ENCODE results near the gene PARD3. TPM values are rescaled to one million over a fixed set of nuclear protein-coding genes. Genes with fewer than 3 reads are reported as not detected.

Gene PARD3
- total RNA-seq, 1 experiment from 2014 or later, result 29.7 TPM

- no peak for DNase-seq (ENCODE audit: low read depth)
Observed at GRCh38 chr10:34310234-34310633, 504.9 kb downstream of the PARD3 start.

GRCh38 chr10:34305189-34305588 is 509.9 kb downstream of the PARD3 start:
- DNase-seq (ENCODE audit: low read depth), result peak; percentile 4

GRCh38 chr10:34303022-34303421 is 512.1 kb downstream of the PARD3 start:
- no peak for DNase-seq (ENCODE audit: low read depth)

GRCh38 chr10:34299105-34299611 is 515.9 kb downstream of the PARD3 start:
- no peak for DNase-seq (ENCODE audit: low read depth)

GRCh38 chr10:34298346-34298818 is 516.7 kb downstream of the PARD3 start:
- DNase-seq (ENCODE audit: low read depth), result no peak

GRCh38 chr10:34297541-34298345 is 517.4 kb downstream of the PARD3 start:
- no peak for DNase-seq (ENCODE audit: low read depth)

- DNase-seq (ENCODE audit: low read depth), result no peak
Observed at GRCh38 chr10:34295142-34295548, 520.0 kb downstream of the PARD3 start.

- DNase-seq (ENCODE audit: low read depth), result no peak
Observed at GRCh38 chr10:34294137-34294536, 521.0 kb downstream of the PARD3 start.

GRCh38 chr10:34292675-34293074 is 522.4 kb downstream of the PARD3 start:
- no peak for DNase-seq (ENCODE audit: low read depth)

GRCh38 chr10:34292194-34292565 is 522.9 kb downstream of the PARD3 start:
- DNase-seq (ENCODE audit: low read depth), result no peak

- no peak for DNase-seq (ENCODE audit: low read depth)
Observed at GRCh38 chr10:34291466-34292193, 523.5 kb downstream of the PARD3 start.

GRCh38 chr10:34290412-34291081 is 524.5 kb downstream of the PARD3 start:
- DNase-seq (ENCODE audit: low read depth), result peak; percentile 22

- DNase-seq (ENCODE audit: low read depth), result no peak
Observed at GRCh38 chr10:34288634-34289033, 526.5 kb downstream of the PARD3 start.

GRCh38 chr10:34286136-34286739 is 528.9 kb downstream of the PARD3 start:
- peak; percentile 55 for DNase-seq (ENCODE audit: low read depth)

- DNase-seq (ENCODE audit: low read depth), result no peak
Observed at GRCh38 chr10:34281661-34282582, 533.2 kb downstream of the PARD3 start.

GRCh38 chr10:34280599-34281374 is 534.3 kb downstream of the PARD3 start:
- peak; percentile 88 for DNase-seq (ENCODE audit: low read depth)

- DNase-seq (ENCODE audit: low read depth), result no peak
Observed at GRCh38 chr10:34275626-34276130, 539.4 kb downstream of the PARD3 start.

- no peak for DNase-seq (ENCODE audit: low read depth)
Observed at GRCh38 chr10:34274906-34275305, 540.2 kb downstream of the PARD3 start.

GRCh38 chr10:34273340-34273739 is 541.8 kb downstream of the PARD3 start:
- DNase-seq (ENCODE audit: low read depth), result no peak

- DNase-seq (ENCODE audit: low read depth), result no peak
Observed at GRCh38 chr10:34272316-34272715, 542.8 kb downstream of the PARD3 start.

Data from Daoy (cell line).